Measurements from ENCODE around the gene MED12L.

The MED12L gene

GRCh38 chr3:151480492-151480891 is 395.0 kb downstream of the MED12L start:
- no peak for TF ChIP-seq CTCF (IDR thresholded peaks at IDR 0.05)

GRCh38 chr3:151483488-151483887 is 398.0 kb downstream of the MED12L start:
- no peak for TF ChIP-seq CTCF (IDR thresholded peaks at IDR 0.05)

GRCh38 chr3:151483961-151484520 is 398.6 kb downstream of the MED12L start:
- TF ChIP-seq CTCF (IDR thresholded peaks at IDR 0.05), result no peak
